ENCODE data around the gene KHDC1L.

DNA sequence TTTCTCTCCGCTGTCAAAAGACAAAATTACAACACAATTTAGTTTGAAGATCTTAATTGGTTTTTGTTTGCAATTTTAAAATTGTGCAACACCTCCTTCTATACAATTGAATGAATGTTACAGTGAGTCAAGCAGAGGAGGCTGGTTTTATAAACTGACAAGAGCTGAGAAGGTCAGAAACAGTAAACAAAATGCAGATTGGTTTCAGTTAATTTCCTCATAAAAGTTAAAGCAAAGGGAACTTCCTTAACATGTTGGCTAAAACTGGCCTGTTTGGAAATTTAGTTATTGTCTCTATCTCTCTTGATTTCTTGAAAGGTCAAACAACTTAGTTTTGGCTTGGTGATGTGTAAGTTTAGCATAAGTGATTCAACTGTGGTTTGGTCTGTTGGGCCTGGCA lies 22.2 kb downstream of the KHDC1L start:
- TF ChIP-seq, protein P1, sequence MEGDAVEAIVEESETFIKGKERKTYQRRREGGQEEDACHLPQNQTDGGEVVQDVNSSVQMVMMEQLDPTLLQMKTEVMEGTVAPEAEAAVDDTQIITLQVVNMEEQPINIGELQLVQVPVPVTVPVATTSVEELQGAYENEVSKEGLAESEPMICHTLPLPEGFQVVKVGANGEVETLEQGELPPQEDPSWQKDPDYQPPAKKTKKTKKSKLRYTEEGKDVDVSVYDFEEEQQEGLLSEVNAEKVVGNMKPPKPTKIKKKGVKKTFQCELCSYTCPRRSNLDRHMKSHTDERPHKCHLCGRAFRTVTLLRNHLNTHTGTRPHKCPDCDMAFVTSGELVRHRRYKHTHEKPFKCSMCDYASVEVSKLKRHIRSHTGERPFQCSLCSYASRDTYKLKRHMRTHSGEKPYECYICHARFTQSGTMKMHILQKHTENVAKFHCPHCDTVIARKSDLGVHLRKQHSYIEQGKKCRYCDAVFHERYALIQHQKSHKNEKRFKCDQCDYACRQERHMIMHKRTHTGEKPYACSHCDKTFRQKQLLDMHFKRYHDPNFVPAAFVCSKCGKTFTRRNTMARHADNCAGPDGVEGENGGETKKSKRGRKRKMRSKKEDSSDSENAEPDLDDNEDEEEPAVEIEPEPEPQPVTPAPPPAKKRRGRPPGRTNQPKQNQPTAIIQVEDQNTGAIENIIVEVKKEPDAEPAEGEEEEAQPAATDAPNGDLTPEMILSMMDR (IDR thresholded peaks at IDR 0.05): no peak
- no peak for TF ChIP-seq POLR2AphosphoS5 (IDR thresholded peaks at IDR 0.05)

All from sigmoid colon (tissue), 4 donors.